OCI-LY7 (cell line): ENCODE measurements around the gene CXCL9. TPM values are rescaled to one million over a fixed set of nuclear protein-coding genes. Genes with fewer than 3 reads are reported as not detected.

Experiments used
- BruUV-seq: library from RNA; stranded (reverse); fragments of 400-500 nt; replicated peaks from 2 replicates; lab custom pipeline; 2021; lab: Mats Ljungman, UMichigan
- CTCF ChIA-PET: fragments of 300-600 bp; sonication (Branson Sonifier 250); formaldehyde crosslinking; loops from one replicate; lab custom pipeline; 2022; ENCODE audit warnings: antibody characterized with exemption; ENCODE audit not compliant: unreplicated experiment; lab: Charles Lee
- POLR2A ChIA-PET: fragments of 300-600 bp; sonication (Branson Sonifier 250); formaldehyde crosslinking; loops from one replicate; lab custom pipeline; 2022; ENCODE audit warnings: antibody characterized with exemption; lab: Charles Lee
- DNase-seq: peaks from one replicate; pipeline ENCODE4 v3.0.0-alpha.2; 2015; ENCODE audit warnings: low spot score
- H2AFZ ChIP-seq: fragments of 200-600 bp; sonication (generic), shearing (Covaris generic); 2 replicates; pipeline ENCODE4 v1.6.1; 2014; ENCODE audit warnings: mild to moderate bottlenecking, antibody characterized with exemption, low read length, moderate library complexity
- H3K27ac ChIP-seq: fragments of 200-600 bp; sonication (generic); 2 replicates; pipeline ENCODE4 v1.5.1; 2014; ENCODE audit warnings: mixed run types, low read depth, mild to moderate bottlenecking, moderate library complexity, low read length, inconsistent platforms; ENCODE audit not compliant: poor library complexity, severe bottlenecking
- H3K36me3 ChIP-seq: fragments of 200-600 bp; sonication (generic); 2 replicates; pipeline ENCODE4 v1.6.1; 2014; ENCODE audit warnings: mild to moderate bottlenecking, antibody characterized with exemption, low read length, moderate library complexity, mixed read lengths; ENCODE audit not compliant: insufficient read depth
- H3K4me1 ChIP-seq: fragments of 200-600 bp; sonication (generic); 2 replicates; pipeline ENCODE4 v1.5.1; 2014; ENCODE audit warnings: mild to moderate bottlenecking, low read length; ENCODE audit not compliant: insufficient read depth, poor library complexity, severe bottlenecking
- H3K4me2 ChIP-seq: fragments of 200-600 bp; sonication (generic); 2 replicates; pipeline ENCODE4 v1.6.1; 2014; ENCODE audit warnings: mild to moderate bottlenecking, low read length
- H3K4me3 ChIP-seq: fragments of 200-600 bp; sonication (generic); 2 replicates; pipeline ENCODE4 v1.5.1; 2014; ENCODE audit warnings: mild to moderate bottlenecking, low read depth, low read length; ENCODE audit not compliant: poor library complexity, severe bottlenecking
- H3K79me2 ChIP-seq: fragments of 200-600 bp; sonication (generic); 2 replicates; pipeline ENCODE4 v1.6.1; 2016; ENCODE audit warnings: low read depth, mild to moderate bottlenecking, low read length, moderate library complexity, mixed read lengths; ENCODE audit not compliant: insufficient read depth
- H3K9me2 ChIP-seq: fragments of 200-600 bp; sonication (generic); 2 replicates; pipeline ENCODE4 v1.6.1; 2016; ENCODE audit warnings: mild to moderate bottlenecking, low read length, mixed read lengths; ENCODE audit not compliant: insufficient read depth
- H3K9me3 ChIP-seq: fragments of 200-600 bp; sonication (generic); 2 replicates; pipeline ENCODE4 v1.6.1; 2014; ENCODE audit warnings: mild to moderate bottlenecking, mixed run types, low read length, mixed read lengths
- H4K20me1 ChIP-seq: fragments of 200-600 bp; sonication (generic); 2 replicates; pipeline ENCODE4 v1.6.1; 2014; ENCODE audit warnings: mild to moderate bottlenecking, antibody characterized with exemption, low read length, moderate library complexity, mixed read lengths; ENCODE audit not compliant: insufficient read depth
- CTCF ChIP-seq: fragments of 200-600 bp; sonication (generic); conservative IDR thresholded peaks from 2 replicates; pipeline ENCODE4 v1.5.1; 2014; ENCODE audit warnings: mild to moderate bottlenecking, antibody characterized with exemption, low read length, moderate library complexity, mixed read lengths
- EZH2phosphoT487 ChIP-seq: fragments of 200-600 bp; sonication (generic); IDR thresholded peaks from 2 replicates; pipeline ENCODE4 v1.6.1; 2018; ENCODE audit warnings: low read depth, borderline replicate concordance, mild to moderate bottlenecking, mixed run types, antibody characterized with exemption, low read length, moderate library complexity, mixed read lengths
- intact Hi-C: fragments of 100-400 bp; cut with micrococcal nuclease; formaldehyde crosslinking; loops from one replicate; pipeline ENCODE4 v1.10.0; 2022; ENCODE audit not compliant: unreplicated experiment
- total RNA-seq, 2 experiments: library from RNA; depleted of rRNA in 1 of 2; stranded (reverse); fragments of >200 nt in 1 of 2; shearing (Covaris generic) in 1 of 2; gene quantifications; 2 replicates each; pipeline ENCODE4 v1.2.3, GENCODE V29; 2014 to 2022

Gene CXCL9
- total RNA-seq, 2 experiments from 2014 or later, result 0.13 TPM; not detected in 1

GRCh38 chr4:76016393-76016792 lies 9.1 kb upstream of the CXCL9 start:
- no TSS peak for BruUV-seq
- no peaks in the 10 kb centered on the region for H3K79me2 ChIP-seq
- ChIA-PET CTCF (no interaction called here), POLR2A (no interaction called here)
- H2AFZ ChIP-seq, result no peak overlapping the region
- no peaks in the 10 kb centered on the region for H3K4me1 ChIP-seq
- no peaks in the 10 kb centered on the region for H3K36me3 ChIP-seq
- H3K9me2 ChIP-seq, result no peaks in the 10 kb centered on the region
- TF ChIP-seq CTCF (no peak), EZH2phosphoT487 (no peak)
- no peaks in the 10 kb centered on the region for H3K9me3 ChIP-seq
- H3K4me2 ChIP-seq, result no peak overlapping the region
- no peak overlapping the region for H3K4me3 ChIP-seq
- no peak overlapping the region for H3K27ac ChIP-seq
- no peak for DNase-seq
- H4K20me1 ChIP-seq, result no peaks in the 10 kb centered on the region
- intact Hi-C loops, result no loop called here

GRCh38 chr4:76013540-76013939 lies 6.2 kb upstream of the CXCL9 start:
- Histone ChIP-seq H3K79me2 (no peaks in the 10 kb centered on the region), H3K9me2 (no peaks in the 10 kb centered on the region), H3K36me3 (no peaks in the 10 kb centered on the region), H4K20me1 (no peaks in the 10 kb centered on the region), H2AFZ (no peak overlapping the region), H3K27ac (no peak overlapping the region), H3K9me3 (no peaks in the 10 kb centered on the region), H3K4me2 (no peak overlapping the region), H3K4me1 (no peaks in the 10 kb centered on the region), H3K4me3 (no peak overlapping the region)
- TF ChIP-seq CTCF, result no peak
- TF ChIP-seq EZH2phosphoT487, result no peak
- CTCF ChIA-PET, result no interaction called here
- no peak for DNase-seq
- BruUV-seq, result no TSS peak
- POLR2A ChIA-PET, result no interaction called here
- intact Hi-C loops, result no loop called here

- H2AFZ ChIP-seq, result no peak overlapping the region
- BruUV-seq, result no TSS peak
- POLR2A ChIA-PET, result no interaction called here
Observed at GRCh38 chr4:76012388-76012801, 5.1 kb upstream of the CXCL9 start.

More at GRCh38 chr4:76012388-76012801, 5.1 kb upstream of the CXCL9 start:
- Histone ChIP-seq H3K79me2 (no peaks in the 10 kb centered on the region), H3K4me1 (no peaks in the 10 kb centered on the region), H3K4me2 (no peak overlapping the region), H3K9me2 (no peaks in the 10 kb centered on the region), H3K4me3 (no peak overlapping the region), H4K20me1 (no peaks in the 10 kb centered on the region), H3K9me3 (no peaks in the 10 kb centered on the region), H3K36me3 (no peaks in the 10 kb centered on the region), H3K27ac (no peak overlapping the region)
- DNase-seq, result no peak
- intact Hi-C loops, result no loop called here
- TF ChIP-seq CTCF (no peak), EZH2phosphoT487 (no peak)
- CTCF ChIA-PET, result no interaction called here
